Smooth muscle cell (in vitro differentiated cells): ENCODE results near the gene ABCF3. TPM values are rescaled to one million over a fixed set of nuclear protein-coding genes. Genes with fewer than 3 reads are reported as not detected.
"Not testable (repeated sequence)": the region's sequence is repeated elsewhere in the genome, so short reads cannot be mapped to it uniquely, and the experiment has no call there.

Experiments used
- DNase-seq: peaks from one replicate; lab custom pipeline; 2025; ENCODE audit not compliant: unreplicated experiment; lab: John Stamatoyannopoulos, UW
- H2AFZ ChIP-seq: fragments of 200-600 bp; sonication (generic); 2 replicates; pipeline ENCODE4 v1.6.0; 2016; ENCODE audit warnings: antibody characterized with exemption, low read depth, mild to moderate bottlenecking
- H3F3A ChIP-seq: fragments of 200-600 bp; sonication (generic); 2 replicates; pipeline ENCODE4 v1.6.0; 2017; ENCODE audit warnings: antibody characterized with exemption, low read depth
- H3K27ac ChIP-seq: fragments of 200-600 bp; sonication (generic); 2 replicates; pipeline ENCODE4 v1.5.1; 2016; ENCODE audit warnings: low read depth, mild to moderate bottlenecking
- H3K27me3 ChIP-seq: fragments of 200-600 bp; sonication (generic); 2 replicates; pipeline ENCODE4 v1.6.1; 2016; ENCODE audit warnings: low read depth, mild to moderate bottlenecking
- H3K36me3 ChIP-seq: fragments of 200-600 bp; sonication (generic); 2 replicates; pipeline ENCODE4 v1.5.1; 2016; ENCODE audit warnings: low read depth
- H3K4me1 ChIP-seq: fragments of 200-600 bp; sonication (generic); 2 replicates; pipeline ENCODE4 v1.5.1; 2016; ENCODE audit warnings: low read depth
- H3K4me2 ChIP-seq: fragments of 200-600 bp; sonication (generic); 2 replicates; pipeline ENCODE4 v1.6.0; 2016; ENCODE audit warnings: mild to moderate bottlenecking
- H3K4me3 ChIP-seq: fragments of 200-600 bp; sonication (generic); 2 replicates; pipeline ENCODE4 v1.5.1; 2016; ENCODE audit warnings: mild to moderate bottlenecking
- H3K79me2 ChIP-seq: fragments of 200-600 bp; sonication (generic); 2 replicates; pipeline ENCODE4 v1.6.0; 2016; ENCODE audit warnings: low read depth, mild to moderate bottlenecking
- H3K9ac ChIP-seq: fragments of 200-600 bp; sonication (generic); 2 replicates; pipeline ENCODE4 v1.6.0; 2016; ENCODE audit warnings: low read depth
- H3K9me3 ChIP-seq: fragments of 200-600 bp; sonication (generic); replicated peaks from 2 replicates; pipeline ENCODE4 v1.5.1; 2016; ENCODE audit warnings: low read depth
- H4K20me1 ChIP-seq: fragments of 200-600 bp; sonication (generic); 2 replicates; pipeline ENCODE4 v1.6.0; 2016; ENCODE audit warnings: low read depth
- CTCF ChIP-seq: fragments of 200-600 bp; sonication (generic); IDR thresholded peaks from 2 replicates; pipeline ENCODE4 v1.5.1; 2017; ENCODE audit warnings: borderline replicate concordance, mild to moderate bottlenecking, antibody characterized with exemption; ENCODE audit not compliant: insufficient read depth, poor library complexity, severe bottlenecking
- WGBS: methylation state at CpG from one replicate; pipeline ENCODE4 v1.1.7; 2016; ENCODE audit warnings: low lambda C conversion rate; 5-methylcytosine and 5-hydroxymethylcytosine counted together
- polyA plus RNA-seq: library from polyadenylated mRNA; unstranded; fragments of >200 nt; fragmentation: Nextera tagmentation; extraction: Ambion mirVana; gene quantifications from 2 replicates; pipeline ENCODE4 v1.2.1, GENCODE V29; 2016
- total RNA-seq: library from RNA; depleted of rRNA; stranded (reverse); fragments of >200 nt; gene quantifications from 2 replicates; pipeline ENCODE4 v1.2.3, GENCODE V29; 2014

ABCF3 gene
- total and polyA plus RNA-seq, 2 experiments from 2014 or later: 34.6 to 46.3 TPM

GRCh38 chr3:184148076-184148475 lies 37.9 kb upstream of the ABCF3 start:
- TF ChIP-seq CTCF: no peak
- WGBS: 91% methylated on average over 3 of the region's 3 CpGs
- no peak overlapping the region for H3K9ac ChIP-seq
- H3K36me3 ChIP-seq: no peaks in the 10 kb centered on the region
- no peak for DNase-seq
- H2AFZ ChIP-seq: no peak overlapping the region
- H3K79me2 ChIP-seq: no peaks in the 10 kb centered on the region
- H3K9me3 ChIP-seq: no peaks in the 10 kb centered on the region
- H3K27ac ChIP-seq: no peak overlapping the region
- H3F3A ChIP-seq: no peaks in the 10 kb centered on the region
- H3K27me3 ChIP-seq: no peaks in the 10 kb centered on the region
- no peaks in the 10 kb centered on the region for H4K20me1 ChIP-seq
- no peak overlapping the region for H3K4me2 ChIP-seq
- no peak overlapping the region for H3K4me3 ChIP-seq
- H3K4me1 ChIP-seq: no peaks in the 10 kb centered on the region

GRCh38 chr3:184149123-184149522 lies 36.9 kb upstream of the ABCF3 start:
- Histone ChIP-seq H3K4me2 (no peak overlapping the region), H2AFZ (no peak overlapping the region), H3K9me3 (no peaks in the 10 kb centered on the region), H3K4me3 (no peak overlapping the region), H3K27ac (no peak overlapping the region), H3K79me2 (no peaks in the 10 kb centered on the region), H3K36me3 (no peaks in the 10 kb centered on the region), H3K9ac (no peak overlapping the region), H3F3A (no peaks in the 10 kb centered on the region), H3K4me1 (no peaks in the 10 kb centered on the region), H4K20me1 (no peaks in the 10 kb centered on the region), H3K27me3 (no peaks in the 10 kb centered on the region)
- WGBS: 95% methylated on average over 6 of the region's 6 CpGs
- TF ChIP-seq CTCF: no peak
- no peak for DNase-seq

- H3K4me2 ChIP-seq, H3K27me3 ChIP-seq, H3K27ac ChIP-seq, H2AFZ ChIP-seq, H3K4me1 ChIP-seq, DNase-seq, H4K20me1 ChIP-seq, H3K9me3 ChIP-seq, H3K9ac ChIP-seq, H3K4me3 ChIP-seq, H3F3A ChIP-seq, H3K79me2 ChIP-seq, H3K36me3 ChIP-seq: not testable (repeated sequence)
- 75% methylated on average over 6 of the region's 6 CpGs for WGBS
These were observed 36.2 kb upstream of the ABCF3 start for GRCh38 chr3:184149770-184150169.

- Histone ChIP-seq H4K20me1 (peaks cover 44% of the 10 kb centered on the region), H3F3A (peaks cover 15% of the 10 kb centered on the region), H3K4me1 (peaks cover 21% of the 10 kb centered on the region), H3K4me3 (peak within 1 kb of the TSS; percentile 96), H3K36me3 (no peaks in the 10 kb centered on the region), H3K4me2 (peak within 1 kb of the TSS; percentile 87), H3K9ac (peak within 1 kb of the TSS; percentile 89), H3K27me3 (no peaks in the 10 kb centered on the region), H3K27ac (peak within 1 kb of the TSS; percentile 63), H2AFZ (peak within 1 kb of the TSS; percentile 94), H3K9me3 (no peaks in the 10 kb centered on the region), H3K79me2 (peaks cover 44% of the 10 kb centered on the region)
- peak; percentile 44 for DNase-seq
- TF ChIP-seq CTCF: no peak
- 2% methylated on average over 62 of the region's 84 CpGs for WGBS
These were observed 30.9 kb upstream of the ABCF3 start, which contains the start of gene DVL3 for GRCh38 chr3:184154885-184155643. Gene DVL3, plus strand, starts transcription at chr3:184155377. Its CDS starts 259 bp downstream, at chr3:184155636.
